Measurements from ENCODE around the gene ZBTB20. TPM values are rescaled to one million over a fixed set of nuclear protein-coding genes. Genes with fewer than 3 reads are reported as not detected.

The ZBTB20 gene
- total RNA-seq, 1 experiment from 2014 or later, result 3.7 TPM

- Histone ChIP-seq H4K20me1 (ENCODE audit: low read length) (no peaks in the 10 kb centered on the region), H2AFZ (ENCODE audit: low read length) (no peak overlapping the region), H3K9ac (ENCODE audit: low read length) (no peak overlapping the region), H3K9me2 (replicated peaks; ENCODE audit: low read length) (no peaks in the 10 kb centered on the region), H3K9me3 (ENCODE audit: low read length) (no peaks in the 10 kb centered on the region), H3K27me3 (ENCODE audit: low read length) (no peaks in the 10 kb centered on the region), H3K27ac (ENCODE audit: low read length) (no peak overlapping the region), H3F3A (ENCODE audit: low read length, unreplicated experiment) (no peaks in the 10 kb centered on the region), H3K4me2 (ENCODE audit: low read length) (no peak overlapping the region), H3K36me3 (ENCODE audit: low read depth, low read length) (no peaks in the 10 kb centered on the region), H3K4me3 (ENCODE audit: low read length) (no peak overlapping the region), H3K4me1 (ENCODE audit: insufficient read depth, low read length) (no peaks in the 10 kb centered on the region), H3K79me2 (ENCODE audit: low read length) (no peaks in the 10 kb centered on the region)
- CTCF ChIA-PET, result no interaction called here
- intact Hi-C loops (cut with micrococcal nuclease), result no loop called here
- no TSS peak for BruUV-seq (replicated peaks)
- no peak for TF ChIP-seq CTCF (conservative IDR thresholded peaks at IDR 0.05; ENCODE audit: low read depth, low read length)
- TF ChIP-seq EZH2 (IDR thresholded peaks at IDR 0.05; ENCODE audit: low read length, unreplicated experiment), result no peak
- no peak for TF ChIP-seq EZH2phosphoT487 (IDR thresholded peaks at IDR 0.05; ENCODE audit: borderline replicate concordance, low read length)
- no peak for ATAC-seq
- no peak for DNase-seq
- POLR2A ChIA-PET (ENCODE audit: unreplicated experiment), result no interaction called here
Measured at GRCh38 chr3:114850898-114851297, 296.2 kb downstream of the ZBTB20 start.

DNA sequence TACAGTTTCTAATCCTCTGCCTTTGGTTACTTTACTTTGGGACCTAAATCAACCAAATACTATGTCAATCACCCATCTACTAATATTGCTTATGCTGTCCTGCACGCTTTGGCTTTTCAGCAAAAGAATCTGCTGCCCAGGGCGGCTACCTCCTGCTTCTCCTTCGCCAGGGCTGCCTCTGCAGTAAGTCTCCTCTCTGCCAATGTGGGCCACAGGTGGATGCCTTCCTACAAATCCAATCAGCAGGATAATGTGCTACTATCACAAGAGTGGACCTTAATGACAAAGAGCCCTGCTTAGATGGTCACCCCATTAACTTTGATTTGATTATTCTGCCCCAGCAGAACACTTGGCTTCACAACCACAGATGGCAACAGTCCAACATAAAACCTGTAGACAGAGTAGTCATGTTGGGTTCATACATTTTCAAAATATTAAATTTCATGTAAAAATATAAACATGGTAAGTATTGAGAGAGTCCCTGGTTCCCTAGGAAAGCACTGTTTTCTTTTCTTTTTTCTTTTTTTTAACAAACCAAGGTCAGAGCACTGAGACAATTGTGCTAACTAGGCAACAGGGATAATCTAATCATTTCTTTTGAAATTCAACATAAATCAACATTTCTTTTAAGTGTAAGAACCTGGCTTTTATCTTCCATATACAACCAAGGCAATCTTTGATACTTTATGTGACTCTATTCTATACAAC, 298.3 kb downstream of the ZBTB20 start:
- intact Hi-C loops (cut with micrococcal nuclease), result no loop called here
- Histone ChIP-seq H3K79me2 (ENCODE audit: low read length) (no peaks in the 10 kb centered on the region), H3K4me1 (ENCODE audit: insufficient read depth, low read length) (no peaks in the 10 kb centered on the region), H3K4me3 (ENCODE audit: low read length) (no peak overlapping the region), H3K9me2 (replicated peaks; ENCODE audit: low read length) (no peaks in the 10 kb centered on the region), H3K36me3 (ENCODE audit: low read depth, low read length) (no peaks in the 10 kb centered on the region), H4K20me1 (ENCODE audit: low read length) (no peaks in the 10 kb centered on the region), H3K9ac (ENCODE audit: low read length) (no peak overlapping the region), H3K4me2 (ENCODE audit: low read length) (no peak overlapping the region), H3K9me3 (ENCODE audit: low read length) (no peaks in the 10 kb centered on the region), H2AFZ (ENCODE audit: low read length) (no peak overlapping the region), H3F3A (ENCODE audit: low read length, unreplicated experiment) (no peaks in the 10 kb centered on the region), H3K27ac (ENCODE audit: low read length) (no peak overlapping the region), H3K27me3 (ENCODE audit: low read length) (no peaks in the 10 kb centered on the region)
- DNase-seq, result no peak
- POLR2A ChIA-PET (ENCODE audit: unreplicated experiment), result no interaction called here
- no peak for ATAC-seq
- no peak for TF ChIP-seq EZH2 (IDR thresholded peaks at IDR 0.05; ENCODE audit: low read length, unreplicated experiment)
- TF ChIP-seq CTCF (conservative IDR thresholded peaks at IDR 0.05; ENCODE audit: low read depth, low read length), result no peak
- TF ChIP-seq EZH2phosphoT487 (IDR thresholded peaks at IDR 0.05; ENCODE audit: borderline replicate concordance, low read length), result no peak
- BruUV-seq (replicated peaks), result no TSS peak
- CTCF ChIA-PET, result no interaction called here

DNA sequence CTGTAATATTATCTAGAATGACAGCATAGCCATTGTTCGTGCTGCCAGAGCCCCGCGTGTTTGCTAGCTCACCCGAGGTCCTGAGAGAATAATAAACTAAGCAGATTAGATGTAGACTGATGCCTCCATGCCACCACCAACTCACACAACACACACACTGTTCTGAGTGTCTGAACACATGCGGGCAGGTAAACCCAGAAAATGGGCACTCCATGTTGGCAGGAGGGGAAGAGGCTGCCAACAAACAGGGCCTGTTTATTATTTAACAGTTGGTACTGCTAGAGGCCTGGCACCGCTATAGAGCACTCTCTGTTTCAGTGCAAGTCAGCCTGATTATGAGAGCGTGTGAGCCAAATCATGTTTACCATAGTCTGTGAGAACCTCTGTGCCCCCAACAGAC, 299.0 kb downstream of the ZBTB20 start:
- no peak overlapping the region for H3K27ac ChIP-seq (ENCODE audit: low read length)
- CTCF ChIA-PET, result no interaction called here

More for the DNA sequence above, 299.0 kb downstream of the ZBTB20 start:
- Histone ChIP-seq H3K27me3 (ENCODE audit: low read length) (no peaks in the 10 kb centered on the region), H3K4me1 (ENCODE audit: insufficient read depth, low read length) (no peaks in the 10 kb centered on the region), H3K4me3 (ENCODE audit: low read length) (no peak overlapping the region), H3K36me3 (ENCODE audit: low read depth, low read length) (no peaks in the 10 kb centered on the region), H3K79me2 (ENCODE audit: low read length) (no peaks in the 10 kb centered on the region), H2AFZ (ENCODE audit: low read length) (no peak overlapping the region), H3K4me2 (ENCODE audit: low read length) (no peak overlapping the region), H3K9ac (ENCODE audit: low read length) (no peak overlapping the region), H3K9me3 (ENCODE audit: low read length) (no peaks in the 10 kb centered on the region), H3F3A (ENCODE audit: low read length, unreplicated experiment) (no peaks in the 10 kb centered on the region), H4K20me1 (ENCODE audit: low read length) (no peaks in the 10 kb centered on the region), H3K9me2 (replicated peaks; ENCODE audit: low read length) (no peaks in the 10 kb centered on the region)
- no TSS peak for BruUV-seq (replicated peaks)
- intact Hi-C loops (cut with micrococcal nuclease), result no loop called here
- TF ChIP-seq EZH2 (IDR thresholded peaks at IDR 0.05; ENCODE audit: low read length, unreplicated experiment), result no peak
- TF ChIP-seq CTCF (conservative IDR thresholded peaks at IDR 0.05; ENCODE audit: low read depth, low read length), result no peak
- TF ChIP-seq EZH2phosphoT487 (IDR thresholded peaks at IDR 0.05; ENCODE audit: borderline replicate concordance, low read length), result no peak
- DNase-seq (no peak), ATAC-seq (no peak)
- POLR2A ChIA-PET (ENCODE audit: unreplicated experiment), result no interaction called here

All from PC-3 (cell line).